Mesendoderm (in vitro differentiated cells): Measurements from ENCODE around the gene KRT79.

Experiments
- DNase-seq: peaks from one replicate; pipeline ENCODE4 v3.0.0; 2013
- H2AK5ac ChIP-seq: 2 replicates; pipeline ENCODE4 v1.6.1; 2013; ENCODE audit warnings: low read length, inconsistent platforms
- H2BK120ac ChIP-seq: 2 replicates; pipeline ENCODE4 v1.6.1; 2013; ENCODE audit warnings: low read depth, mild to moderate bottlenecking, low read length, moderate library complexity, mixed read lengths
- H2BK15ac ChIP-seq: replicated peaks from 2 replicates; pipeline ENCODE4 v1.6.1; 2013; ENCODE audit warnings: low read depth, mild to moderate bottlenecking, moderate library complexity
- H2BK5ac ChIP-seq: 2 replicates; pipeline ENCODE4 v1.6.1; 2013; ENCODE audit warnings: low read length, inconsistent platforms
- H3K18ac ChIP-seq: 2 replicates; pipeline ENCODE4 v1.6.1; 2013; ENCODE audit warnings: mild to moderate bottlenecking, low read length, mixed read lengths
- H3K23ac ChIP-seq: one replicate; pipeline ENCODE4 v1.6.1; 2013; ENCODE audit warnings: low read length
- H3K27ac ChIP-seq: 2 replicates; pipeline ENCODE4 v1.5.1; 2013; ENCODE audit warnings: low read depth, mild to moderate bottlenecking, inconsistent platforms, low read length, moderate library complexity
- H3K27me3 ChIP-seq: 2 replicates; pipeline ENCODE4 v1.6.1; 2013; ENCODE audit warnings: low read length, control low read depth, mild to moderate bottlenecking, inconsistent platforms; ENCODE audit not compliant: insufficient read depth, poor library complexity
- H3K36me3 ChIP-seq: 2 replicates; pipeline ENCODE4 v1.6.1; 2013; ENCODE audit warnings: low read length, inconsistent platforms; ENCODE audit not compliant: control insufficient read depth, insufficient read depth
- H3K4ac ChIP-seq: one replicate; pipeline ENCODE4 v1.6.1; 2013; ENCODE audit warnings: low read depth, mild to moderate bottlenecking, low read length, moderate library complexity
- H3K4me1 ChIP-seq: 2 replicates; pipeline ENCODE4 v1.6.1; 2013; ENCODE audit warnings: low read depth, low read length, inconsistent platforms; ENCODE audit not compliant: control insufficient read depth
- H3K4me2 ChIP-seq: 2 replicates; pipeline ENCODE4 v1.6.1; 2013; ENCODE audit warnings: low read length
- H3K4me3 ChIP-seq: 2 replicates; pipeline ENCODE4 v1.5.1; 2013; ENCODE audit warnings: mild to moderate bottlenecking, low read length
- H3K56ac ChIP-seq: one replicate; pipeline ENCODE4 v1.6.1; 2013; ENCODE audit warnings: low read length
- H3K79me1 ChIP-seq: 2 replicates; pipeline ENCODE4 v1.6.1; 2013; ENCODE audit warnings: low read length, inconsistent platforms
- H3K79me2 ChIP-seq: 2 replicates; pipeline ENCODE4 v1.6.1; 2013; ENCODE audit warnings: mild to moderate bottlenecking, low read length; ENCODE audit not compliant: control insufficient read depth, insufficient read depth
- H3K9ac ChIP-seq: 2 replicates; pipeline ENCODE4 v1.6.1; 2013; ENCODE audit warnings: low read length, inconsistent platforms
- H4K5ac ChIP-seq: one replicate; pipeline ENCODE4 v1.6.1; 2013; ENCODE audit warnings: low read length
- H4K8ac ChIP-seq: one replicate; pipeline ENCODE4 v1.6.1; 2013; ENCODE audit warnings: low read depth, mild to moderate bottlenecking, control low read depth, low read length, moderate library complexity
- WGBS: extraction: QIAGEN DNeasy Blood & Tissue Kit; methylation state at CpG from one replicate; pipeline ENCODE4 v1.1.7; 2013; ENCODE audit warnings: low lambda C conversion rate, missing lambda C conversion rate; ENCODE audit not compliant: insufficient coverage; ENCODE audit errors: extremely low coverage; 5-methylcytosine and 5-hydroxymethylcytosine counted together

KRT79 gene

GRCh38 chr12:52834727-52835001, 553 bp upstream of the KRT79 start:
- Histone ChIP-seq H3K27ac (no peak overlapping the region), H3K79me2 (no peaks in the 10 kb centered on the region), H3K56ac (no peak overlapping the region), H4K8ac (no peak overlapping the region), H3K27me3 (no peaks in the 10 kb centered on the region), H3K36me3 (no peaks in the 10 kb centered on the region), H3K79me1 (no peaks in the 10 kb centered on the region), H3K23ac (no peak overlapping the region), H3K4ac (no peak overlapping the region), H3K4me1 (no peaks in the 10 kb centered on the region), H2AK5ac (no peak overlapping the region), H3K9ac (no peak overlapping the region), H4K5ac (no peak overlapping the region), H2BK15ac (no peak overlapping the region), H2BK120ac (no peak overlapping the region), H2BK5ac (no peak overlapping the region), H3K4me2 (no peak overlapping the region), H3K18ac (no peak overlapping the region), H3K4me3 (no peak overlapping the region)
- WGBS = no CpG with 5 or more reads among the region's 4 CpGs
- no peak for DNase-seq

GRCh38 chr12:52832985-52833905, 866 bp downstream of the KRT79 start:
- no peak for DNase-seq
- Histone ChIP-seq H3K4ac (no peak overlapping the region), H4K8ac (no peak overlapping the region), H3K27me3 (no peaks in the 10 kb centered on the region), H3K79me2 (no peaks in the 10 kb centered on the region), H3K79me1 (no peaks in the 10 kb centered on the region), H2AK5ac (no peak overlapping the region), H3K18ac (no peak overlapping the region), H3K9ac (no peak overlapping the region), H3K56ac (no peak overlapping the region), H3K4me1 (no peaks in the 10 kb centered on the region), H3K27ac (no peak overlapping the region), H2BK5ac (no peak overlapping the region), H3K36me3 (no peaks in the 10 kb centered on the region), H2BK15ac (no peak overlapping the region), H3K23ac (no peak overlapping the region), H3K4me3 (no peak overlapping the region), H3K4me2 (no peak overlapping the region), H2BK120ac (no peak overlapping the region), H4K5ac (no peak overlapping the region)
- no CpG with 5 or more reads among the region's 20 CpGs for whole genome bisulfite sequencing

- H3K56ac ChIP-seq = no peak overlapping the region
- no peak for DNase-seq
- no peak overlapping the region for H4K5ac ChIP-seq
- H2BK15ac ChIP-seq = no peak overlapping the region
- H3K18ac ChIP-seq = no peak overlapping the region
- no peaks in the 10 kb centered on the region for H3K4me1 ChIP-seq
- no peaks in the 10 kb centered on the region for H3K79me1 ChIP-seq
- no peak overlapping the region for H2BK120ac ChIP-seq
- H3K9ac ChIP-seq = no peak overlapping the region
- no peak overlapping the region for H3K4me3 ChIP-seq
- no peaks in the 10 kb centered on the region for H3K27me3 ChIP-seq
- WGBS = no CpG with 5 or more reads among the region's 3 CpGs
- no peaks in the 10 kb centered on the region for H3K79me2 ChIP-seq
- H2AK5ac ChIP-seq = no peak overlapping the region
- H3K27ac ChIP-seq = no peak overlapping the region
- H3K36me3 ChIP-seq = no peaks in the 10 kb centered on the region
- no peak overlapping the region for H2BK5ac ChIP-seq
- no peak overlapping the region for H3K4ac ChIP-seq
- H4K8ac ChIP-seq = no peak overlapping the region
- H3K23ac ChIP-seq = no peak overlapping the region
- H3K4me2 ChIP-seq = no peak overlapping the region
Measured at GRCh38 chr12:52832451-52832850, 1.7 kb downstream of the KRT79 start.

- H2BK120ac ChIP-seq = no peak overlapping the region
- H2AK5ac ChIP-seq = no peak overlapping the region
- H2BK5ac ChIP-seq = no peak overlapping the region
- no peak overlapping the region for H4K5ac ChIP-seq
- no CpG with 5 or more reads among the region's 7 CpGs for WGBS
- H3K36me3 ChIP-seq = no peaks in the 10 kb centered on the region
- H3K4me1 ChIP-seq = no peaks in the 10 kb centered on the region
- H2BK15ac ChIP-seq = no peak overlapping the region
- H3K9ac ChIP-seq = no peak overlapping the region
- H3K79me2 ChIP-seq = no peaks in the 10 kb centered on the region
- no peak overlapping the region for H3K4ac ChIP-seq
- H3K4me2 ChIP-seq = no peak overlapping the region
- H4K8ac ChIP-seq = no peak overlapping the region
- H3K79me1 ChIP-seq = no peaks in the 10 kb centered on the region
- no peaks in the 10 kb centered on the region for H3K27me3 ChIP-seq
- H3K27ac ChIP-seq = no peak overlapping the region
- no peak overlapping the region for H3K23ac ChIP-seq
- no peak overlapping the region for H3K18ac ChIP-seq
- no peak overlapping the region for H3K56ac ChIP-seq
- H3K4me3 ChIP-seq = no peak overlapping the region
- DNase-seq = no peak
Measured at GRCh38 chr12:52831251-52831650, 2.9 kb downstream of the KRT79 start.

GRCh38 chr12:52829986-52830770, 3.9 kb downstream of the KRT79 start:
- Histone ChIP-seq H3K4me3 (no peak overlapping the region), H3K79me2 (no peaks in the 10 kb centered on the region)

More at GRCh38 chr12:52829986-52830770, 3.9 kb downstream of the KRT79 start:
- Histone ChIP-seq H3K18ac (no peak overlapping the region), H2BK15ac (no peak overlapping the region), H4K5ac (no peak overlapping the region), H2BK120ac (no peak overlapping the region), H3K9ac (no peak overlapping the region), H3K36me3 (no peaks in the 10 kb centered on the region), H3K79me1 (no peaks in the 10 kb centered on the region), H2AK5ac (no peak overlapping the region), H3K4me1 (no peaks in the 10 kb centered on the region), H3K27ac (no peak overlapping the region), H2BK5ac (no peak overlapping the region), H3K23ac (no peak overlapping the region), H3K4ac (no peak overlapping the region), H3K56ac (no peak overlapping the region), H3K27me3 (no peaks in the 10 kb centered on the region), H4K8ac (no peak overlapping the region), H3K4me2 (no peak overlapping the region)
- WGBS = no CpG with 5 or more reads among the region's 8 CpGs
- DNase-seq = no peak
